ENCODE measurements around the gene PDZK1IP1.

PDZK1IP1 gene

GRCh38 chr1:47223921-47224675, 34.3 kb upstream of the PDZK1IP1 start:
- Histone ChIP-seq H3K4me1 (ENCODE audit: low read depth, poor library complexity, severe bottlenecking) (no peaks in the 10 kb centered on the region), H3K4me3 (IDR thresholded peaks at IDR 0.05; ENCODE audit: insufficient read depth, low read depth, low read length) (no peak overlapping the region), H3K9ac (no peak overlapping the region), H3K27ac (no peak overlapping the region), H3K79me2 (ENCODE audit: insufficient read depth, low read depth) (no peaks in the 10 kb centered on the region), H3K4me2 (no peak overlapping the region), H3K27me3 (ENCODE audit: insufficient read depth, low read depth) (peaks cover 18% of the 10 kb centered on the region; the same call in 1 of the 2 replicates), H4K20me1 (ENCODE audit: insufficient read depth) (no peaks in the 10 kb centered on the region), H3K36me3 (ENCODE audit: insufficient read depth) (no peaks in the 10 kb centered on the region), H2AFZ (ENCODE audit: low read depth) (no peak overlapping the region)
- TF ChIP-seq CTCF (conservative IDR thresholded peaks at IDR 0.05; ENCODE audit: low read depth, low read length) = no peak

GRCh38 chr1:47223174-47223920, 33.5 kb upstream of the PDZK1IP1 start:
- Histone ChIP-seq H2AFZ (ENCODE audit: low read depth) (no peak overlapping the region), H3K27me3 (ENCODE audit: insufficient read depth, low read depth) (peaks cover 17% of the 10 kb centered on the region; the same call in 1 of the 2 replicates), H3K79me2 (ENCODE audit: insufficient read depth, low read depth) (no peaks in the 10 kb centered on the region), H3K4me1 (ENCODE audit: low read depth, poor library complexity, severe bottlenecking) (no peaks in the 10 kb centered on the region), H3K4me3 (IDR thresholded peaks at IDR 0.05; ENCODE audit: insufficient read depth, low read depth, low read length) (no peak overlapping the region), H4K20me1 (ENCODE audit: insufficient read depth) (no peaks in the 10 kb centered on the region), H3K9ac (no peak overlapping the region), H3K4me2 (no peak overlapping the region), H3K36me3 (ENCODE audit: insufficient read depth) (no peaks in the 10 kb centered on the region), H3K27ac (no peak overlapping the region)
- no peak for TF ChIP-seq CTCF (conservative IDR thresholded peaks at IDR 0.05; ENCODE audit: low read depth, low read length)

GRCh38 chr1:47222476-47222875, 32.6 kb upstream of the PDZK1IP1 start:
- Histone ChIP-seq H3K27ac (no peak overlapping the region), H3K9ac (no peak overlapping the region), H3K4me2 (no peak overlapping the region), H3K36me3 (ENCODE audit: insufficient read depth) (no peaks in the 10 kb centered on the region), H3K4me1 (ENCODE audit: low read depth, poor library complexity, severe bottlenecking) (no peaks in the 10 kb centered on the region), H3K27me3 (ENCODE audit: insufficient read depth, low read depth) (peaks cover 17% of the 10 kb centered on the region; the same call in 1 of the 2 replicates), H4K20me1 (ENCODE audit: insufficient read depth) (no peaks in the 10 kb centered on the region), H3K79me2 (ENCODE audit: insufficient read depth, low read depth) (no peaks in the 10 kb centered on the region), H3K4me3 (IDR thresholded peaks at IDR 0.05; ENCODE audit: insufficient read depth, low read depth, low read length) (no peak overlapping the region), H2AFZ (ENCODE audit: low read depth) (no peak overlapping the region)
- no peak for TF ChIP-seq CTCF (conservative IDR thresholded peaks at IDR 0.05; ENCODE audit: low read depth, low read length)

GRCh38 chr1:47219590-47220220, 29.9 kb upstream of the PDZK1IP1 start:
- peaks cover 5% of the 10 kb centered on the region; the same call in 1 of the 2 replicates for H3K27me3 ChIP-seq (ENCODE audit: insufficient read depth, low read depth)
- no peak overlapping the region for H2AFZ ChIP-seq (ENCODE audit: low read depth)
- H3K4me3 ChIP-seq (IDR thresholded peaks at IDR 0.05; ENCODE audit: insufficient read depth, low read depth, low read length) = no peak overlapping the region
- H3K4me2 ChIP-seq = no peak overlapping the region
- no peak overlapping the region for H3K9ac ChIP-seq
- H3K27ac ChIP-seq = no peak overlapping the region
- H3K79me2 ChIP-seq (ENCODE audit: insufficient read depth, low read depth) = no peaks in the 10 kb centered on the region
- H3K4me1 ChIP-seq (ENCODE audit: low read depth, poor library complexity, severe bottlenecking) = no peaks in the 10 kb centered on the region
- no peaks in the 10 kb centered on the region for H4K20me1 ChIP-seq (ENCODE audit: insufficient read depth)
- no peaks in the 10 kb centered on the region for H3K36me3 ChIP-seq (ENCODE audit: insufficient read depth)
- TF ChIP-seq CTCF (conservative IDR thresholded peaks at IDR 0.05; ENCODE audit: low read depth, low read length) = no peak

Measured in KMS-11 (cell line).